Stimulated activated CD8-positive, alpha-beta memory T cell treated with anti-CD3 and anti-CD28 coated beads, Interleukin-4, amount 100 ng/mL, for 48 hours (primary cell): ENCODE data around the gene KLHL41.
"Not testable (repeated sequence)": the region's sequence is repeated elsewhere in the genome, so short reads cannot be mapped to it uniquely, and the experiment has no call there.

Experiments
- DNase-seq: peaks from one replicate; pipeline ENCODE4 v3.0.0-alpha.2; 2020

The KLHL41 gene

DNA sequence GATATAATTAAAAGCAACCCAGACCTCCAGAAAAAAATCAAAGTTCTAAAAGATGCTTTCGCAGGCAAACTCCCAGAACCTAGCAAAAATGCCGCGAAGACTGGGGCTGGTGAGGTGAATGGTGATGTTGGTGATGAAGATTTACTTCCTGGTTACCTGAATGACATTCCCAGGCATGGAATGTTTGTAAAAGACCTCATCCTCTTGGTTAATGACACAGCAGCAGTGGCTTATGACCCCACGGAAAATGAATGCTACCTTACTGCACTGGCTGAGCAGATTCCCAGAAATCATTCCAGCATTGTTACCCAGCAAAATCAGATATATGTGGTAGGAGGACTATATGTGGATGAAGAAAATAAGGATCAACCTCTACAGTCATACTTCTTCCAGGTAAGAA, 994 bp downstream of the KLHL41 start:
- DNase-seq = no peak

GRCh38 chr2:169511818-169512217, 2.3 kb downstream of the KLHL41 start:
- no peak for DNase-seq

DNA sequence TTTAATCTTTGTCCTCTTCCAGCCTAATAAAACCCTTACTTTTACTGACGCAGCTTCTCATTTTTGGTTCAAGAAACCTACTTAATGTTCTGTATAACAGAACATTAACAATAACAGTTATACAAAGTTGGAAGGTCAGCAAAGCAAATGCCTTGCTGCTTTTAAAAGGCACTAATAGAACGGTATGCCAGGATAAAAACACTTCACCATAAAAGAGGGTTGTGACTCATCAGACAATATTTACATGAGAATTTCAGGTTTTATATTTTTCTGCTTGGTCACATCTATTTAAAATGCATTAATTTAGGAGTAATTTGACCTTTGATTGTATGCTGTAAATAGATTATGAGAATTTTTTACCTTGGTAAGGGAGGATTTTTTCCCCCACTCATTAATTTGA, 3.0 kb downstream of the KLHL41 start:
- no peak for DNase-seq

DNA sequence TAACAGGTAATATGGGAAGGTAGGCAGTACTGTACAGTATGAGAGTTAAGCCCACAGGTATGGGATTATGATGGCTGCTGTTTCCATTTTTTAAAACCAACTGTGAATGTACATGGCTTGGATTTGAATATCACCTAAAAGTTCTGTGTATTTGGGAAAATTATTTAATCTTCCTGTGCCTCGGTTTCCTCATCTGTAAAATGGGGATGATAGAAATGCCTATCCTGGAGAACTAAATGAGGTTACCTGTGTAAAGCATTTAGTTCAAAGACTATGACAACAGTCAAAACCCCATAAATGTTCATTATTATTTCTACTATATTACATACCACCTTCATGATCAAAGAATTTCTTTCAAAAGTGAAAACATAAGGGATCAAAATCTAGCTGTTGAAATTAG, 3.6 kb downstream of the KLHL41 start:
- no peak for DNase-seq

DNA sequence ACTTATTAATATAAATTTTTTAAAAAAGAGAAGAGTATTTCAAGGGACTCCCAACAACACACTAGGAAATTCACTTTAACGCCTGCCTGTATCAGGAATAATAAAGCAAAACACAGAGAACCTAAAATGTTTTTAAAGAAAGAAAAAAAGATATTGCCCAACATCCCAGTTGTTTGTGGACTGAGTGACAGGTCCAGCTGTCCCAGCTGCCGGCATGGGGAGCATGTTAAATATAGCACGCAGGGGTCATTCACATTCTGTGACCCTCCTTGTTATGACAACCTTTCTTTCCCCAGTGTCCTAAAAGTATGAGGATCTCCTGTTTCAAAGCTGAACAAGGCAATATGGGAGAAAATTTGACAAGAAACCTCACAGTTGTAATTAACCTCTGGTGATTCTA, 4.4 kb downstream of the KLHL41 start:
- no peak for DNase-seq

DNA sequence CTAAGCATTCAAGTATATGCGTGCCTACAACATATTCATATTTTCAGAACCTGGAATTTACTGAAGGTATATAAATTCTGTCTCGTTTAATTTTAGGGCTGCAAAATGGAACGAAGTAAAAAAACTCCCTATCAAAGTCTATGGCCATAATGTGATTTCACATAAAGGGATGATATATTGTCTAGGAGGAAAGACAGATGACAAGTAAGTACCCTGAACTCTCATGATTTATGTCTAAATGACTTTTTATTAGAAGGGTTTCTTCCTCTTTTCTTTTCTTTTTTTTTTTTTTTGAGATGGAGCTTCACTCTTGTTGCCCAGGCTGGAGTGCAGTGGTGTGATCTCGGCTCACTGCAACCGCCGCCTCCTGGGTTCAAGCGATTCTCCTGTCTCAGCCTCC, 5.3 kb downstream of the KLHL41 start:
- not testable (repeated sequence) for DNase-seq

DNA sequence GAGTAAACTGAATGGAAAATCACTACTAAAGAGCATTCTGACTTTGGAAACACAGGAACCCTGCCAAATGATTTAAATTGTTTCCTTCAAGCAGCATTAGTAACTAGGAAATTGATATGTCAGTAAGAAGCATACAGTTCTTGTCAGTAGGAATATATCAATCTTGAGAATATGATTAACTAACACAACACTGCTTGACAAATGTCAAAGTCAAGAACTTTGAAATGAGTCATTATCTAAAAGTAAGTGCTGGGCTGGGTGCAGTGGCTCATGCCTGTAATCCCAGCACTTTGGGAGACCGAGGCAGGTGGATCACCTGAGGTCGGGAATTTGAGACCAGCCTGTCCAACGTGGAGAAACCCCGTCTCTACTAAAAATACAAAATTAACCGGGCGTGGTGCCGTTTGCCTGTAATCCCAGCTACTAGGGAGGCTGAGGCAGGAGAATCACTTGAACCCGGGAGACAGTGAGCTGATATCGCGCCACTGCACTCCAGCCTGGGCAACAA, 7.0 kb downstream of the KLHL41 start:
- not testable (repeated sequence) for DNase-seq

DNA sequence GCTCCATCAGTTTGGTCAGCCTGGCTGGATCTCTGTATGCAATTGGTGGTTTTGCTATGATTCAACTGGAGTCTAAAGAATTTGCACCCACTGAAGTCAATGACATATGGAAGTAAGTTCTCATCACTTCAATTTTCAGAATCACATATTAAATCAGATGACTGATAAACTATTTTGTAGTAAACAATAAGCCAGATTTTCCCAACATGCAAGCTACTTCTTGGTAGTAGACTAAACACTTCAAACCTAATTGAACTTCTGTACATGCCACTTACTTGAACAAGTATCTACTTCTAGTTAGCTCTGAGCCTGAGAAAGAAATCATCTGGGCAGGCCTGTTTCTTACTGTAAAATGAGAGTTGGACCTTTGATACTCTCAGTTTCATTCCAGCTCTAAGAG, 11.4 kb downstream of the KLHL41 start:
- no peak for DNase-seq

GRCh38 chr2:169523681-169524080, 14.2 kb downstream of the KLHL41 start:
- no peak for DNase-seq

GRCh38 chr2:169525434-169525833, 15.9 kb downstream of the KLHL41 start:
- no peak for DNase-seq

DNA sequence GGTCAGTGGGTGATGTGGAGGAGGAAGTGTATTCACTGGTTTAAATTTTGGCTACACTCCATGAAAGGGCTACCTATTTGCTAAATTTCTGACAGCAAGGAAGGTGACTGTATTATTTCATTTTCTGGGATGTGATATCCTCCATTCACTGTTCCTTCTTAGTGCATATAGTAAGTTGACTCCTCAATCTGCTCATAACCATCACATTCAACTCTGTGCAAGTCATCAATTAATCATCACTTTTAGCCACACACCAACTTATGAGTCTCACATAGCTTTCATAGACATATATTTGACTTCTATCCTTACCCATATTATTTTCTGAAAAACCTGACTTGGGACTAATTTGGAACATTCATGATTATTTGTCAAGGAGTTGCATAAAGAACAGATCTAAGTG, 16.9 kb downstream of the KLHL41 start:
- no peak for DNase-seq

DNA sequence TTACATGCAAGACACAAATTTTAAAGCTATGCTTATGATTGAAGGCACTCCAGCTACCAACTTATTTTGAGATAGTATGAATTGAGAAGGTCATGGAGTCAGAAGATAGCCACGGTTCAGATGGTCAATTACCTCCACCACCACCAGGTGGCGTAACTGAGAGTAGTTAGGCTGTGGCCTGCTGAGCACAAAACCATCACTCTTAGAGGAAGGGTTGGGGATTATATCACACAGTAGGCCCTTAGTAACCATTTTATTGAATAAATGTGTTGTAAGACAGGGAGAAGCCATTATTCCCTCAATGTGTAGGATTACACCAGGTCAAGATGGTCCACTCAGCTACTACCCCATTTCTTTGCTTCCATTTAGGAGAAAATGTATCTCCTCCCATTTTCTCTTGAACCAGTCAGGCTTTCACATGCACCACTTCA, 18.8 kb downstream of the KLHL41 start:
- DNase-seq = peak; percentile 88

- DNase-seq = not testable (repeated sequence)
Measured at GRCh38 chr2:169539460-169539859, 30.0 kb downstream of the KLHL41 start.

GRCh38 chr2:169540146-169540545, 30.6 kb downstream of the KLHL41 start:
- no peak for DNase-seq

- no peak for DNase-seq
Measured at GRCh38 chr2:169542433-169542832, 32.9 kb downstream of the KLHL41 start.

GRCh38 chr2:169546756-169547155, 37.3 kb downstream of the KLHL41 start:
- no peak for DNase-seq

- DNase-seq = no peak
Measured at GRCh38 chr2:169561364-169561763, 51.9 kb downstream of the KLHL41 start.

GRCh38 chr2:169562084-169562483, 52.6 kb downstream of the KLHL41 start:
- DNase-seq = not testable (repeated sequence)

DNA sequence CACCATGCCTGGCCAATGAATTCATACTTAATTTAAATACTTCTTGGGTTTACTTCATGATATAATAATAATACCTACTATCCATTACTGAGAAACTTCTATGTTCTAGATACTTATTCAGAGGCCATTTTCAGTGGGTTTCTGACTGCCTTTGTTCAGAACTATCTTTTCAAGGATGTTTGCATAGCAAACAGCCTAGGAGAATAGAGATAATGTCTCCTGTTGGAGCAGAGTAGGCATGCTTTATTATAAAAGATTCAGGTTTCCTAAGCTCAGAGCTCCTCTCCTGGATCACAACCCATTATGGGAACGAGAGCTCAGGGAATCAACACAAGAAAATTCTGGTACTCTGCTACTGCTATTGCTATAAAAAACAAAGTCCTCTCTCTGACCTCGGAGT, 53.0 kb downstream of the KLHL41 start:
- DNase-seq = no peak

DNA sequence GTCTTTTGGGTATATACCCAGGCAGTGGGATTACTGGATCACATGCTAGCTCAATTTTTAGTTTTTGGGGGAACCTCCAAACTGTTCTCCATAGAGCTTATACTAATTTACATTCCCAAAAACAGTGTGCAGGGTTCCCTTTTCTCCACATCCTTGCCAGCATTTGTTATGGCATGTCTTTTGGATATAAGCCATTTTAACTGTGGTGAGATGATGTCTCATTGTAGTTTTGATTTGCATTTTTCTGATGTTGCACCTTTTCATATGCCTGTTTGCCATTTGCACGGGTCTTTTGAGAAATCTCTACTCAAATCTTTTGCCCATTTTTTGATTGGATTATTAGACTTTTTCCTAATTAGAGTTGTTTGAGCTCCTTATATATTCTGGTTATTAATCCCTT, 56.2 kb downstream of the KLHL41 start:
- no peak for DNase-seq

GRCh38 chr2:169569948-169570347, 60.4 kb downstream of the KLHL41 start:
- DNase-seq = no peak

- not testable (repeated sequence) for DNase-seq
Measured at GRCh38 chr2:169570752-169571151, 61.2 kb downstream of the KLHL41 start.

- no peak for DNase-seq
Measured at GRCh38 chr2:169571571-169571970, 62.1 kb downstream of the KLHL41 start.

GRCh38 chr2:169572189-169572588, 62.7 kb downstream of the KLHL41 start:
- no peak for DNase-seq

DNA sequence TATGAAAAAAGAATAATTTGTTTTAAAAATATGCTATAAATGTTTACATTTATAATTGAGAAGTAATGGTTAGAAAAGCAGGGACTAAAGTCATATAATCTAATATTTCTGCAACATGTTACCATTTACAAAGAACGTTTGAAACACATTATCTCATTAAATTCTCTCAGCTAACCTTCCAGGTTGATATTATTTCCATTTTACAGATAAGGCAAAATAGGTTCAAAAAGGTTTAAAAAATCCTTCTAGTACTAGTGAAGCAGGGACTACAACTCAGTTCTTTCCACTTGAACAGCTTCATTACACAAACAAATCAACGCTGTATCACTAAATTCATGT, 63.3 kb downstream of the KLHL41 start:
- no peak for DNase-seq
